HG02588 (cell line): ENCODE measurements around the gene CMSS1.

ENCODE experiments used
- ATAC-seq: cut with Tn5 transposase; IDR thresholded peaks from one replicate; pipeline ENCODE4 v1.9.1; 2021; ENCODE audit warnings: mild to moderate bottlenecking, moderate library complexity; ENCODE audit not compliant: unreplicated experiment

The CMSS1 gene

GRCh38 chr3:99850608-99851007, 32.9 kb downstream of the CMSS1 start:
- no peak for ATAC-seq

- ATAC-seq, result no peak
These were observed 34.3 kb downstream of the CMSS1 start for GRCh38 chr3:99851955-99852354.

GRCh38 chr3:99852851-99853250, 35.2 kb downstream of the CMSS1 start:
- ATAC-seq, result no peak

GRCh38 chr3:99854756-99855298, 37.2 kb downstream of the CMSS1 start:
- no peak for ATAC-seq

GRCh38 chr3:99855900-99856299, 38.2 kb downstream of the CMSS1 start:
- ATAC-seq, result no peak

- no peak for ATAC-seq
These were observed 39.0 kb downstream of the CMSS1 start for GRCh38 chr3:99856437-99857220.

- ATAC-seq, result no peak
These were observed 39.6 kb downstream of the CMSS1 start for GRCh38 chr3:99857278-99857677.

- no peak for ATAC-seq
These were observed 40.8 kb downstream of the CMSS1 start for GRCh38 chr3:99858469-99858868.

GRCh38 chr3:99859825-99860224, 42.2 kb downstream of the CMSS1 start:
- ATAC-seq, result no peak

GRCh38 chr3:99861216-99861615, 43.6 kb downstream of the CMSS1 start:
- no peak for ATAC-seq

GRCh38 chr3:99862208-99862607, 44.5 kb downstream of the CMSS1 start:
- ATAC-seq, result no peak

- no peak for ATAC-seq
These were observed 45.3 kb downstream of the CMSS1 start for GRCh38 chr3:99863002-99863401.

- peak; percentile 63 for ATAC-seq
These were observed 45.9 kb downstream of the CMSS1 start for GRCh38 chr3:99863588-99863987.

GRCh38 chr3:99864289-99864688, 46.6 kb downstream of the CMSS1 start:
- ATAC-seq, result no peak

- ATAC-seq, result no peak
These were observed 47.7 kb downstream of the CMSS1 start for GRCh38 chr3:99865321-99865720.

- no peak for ATAC-seq
These were observed 48.6 kb downstream of the CMSS1 start for GRCh38 chr3:99866261-99866761.

GRCh38 chr3:99867594-99868310, 50.1 kb downstream of the CMSS1 start:
- no peak for ATAC-seq

GRCh38 chr3:99868311-99868646, 50.6 kb downstream of the CMSS1 start:
- ATAC-seq, result no peak

GRCh38 chr3:99869621-99870020, 52.0 kb downstream of the CMSS1 start:
- no peak for ATAC-seq

GRCh38 chr3:99870712-99871111, 53.0 kb downstream of the CMSS1 start:
- no peak for ATAC-seq

GRCh38 chr3:99871231-99872045, 53.8 kb downstream of the CMSS1 start:
- ATAC-seq, result no peak
